Ammon's horn (tissue), 1 donor: ENCODE measurements around the gene SLC25A28.
A peak's percentile ranks its signal among the peaks of the same experiment; 100 is the strongest.

Experiments used
- DNase-seq: peaks from one replicate; pipeline ENCODE4 v3.0.0-alpha.2; 2016; ENCODE audit warnings: low spot score

SLC25A28 gene, protein sequence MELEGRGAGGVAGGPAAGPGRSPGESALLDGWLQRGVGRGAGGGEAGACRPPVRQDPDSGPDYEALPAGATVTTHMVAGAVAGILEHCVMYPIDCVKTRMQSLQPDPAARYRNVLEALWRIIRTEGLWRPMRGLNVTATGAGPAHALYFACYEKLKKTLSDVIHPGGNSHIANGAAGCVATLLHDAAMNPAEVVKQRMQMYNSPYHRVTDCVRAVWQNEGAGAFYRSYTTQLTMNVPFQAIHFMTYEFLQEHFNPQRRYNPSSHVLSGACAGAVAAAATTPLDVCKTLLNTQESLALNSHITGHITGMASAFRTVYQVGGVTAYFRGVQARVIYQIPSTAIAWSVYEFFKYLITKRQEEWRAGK

DNA sequence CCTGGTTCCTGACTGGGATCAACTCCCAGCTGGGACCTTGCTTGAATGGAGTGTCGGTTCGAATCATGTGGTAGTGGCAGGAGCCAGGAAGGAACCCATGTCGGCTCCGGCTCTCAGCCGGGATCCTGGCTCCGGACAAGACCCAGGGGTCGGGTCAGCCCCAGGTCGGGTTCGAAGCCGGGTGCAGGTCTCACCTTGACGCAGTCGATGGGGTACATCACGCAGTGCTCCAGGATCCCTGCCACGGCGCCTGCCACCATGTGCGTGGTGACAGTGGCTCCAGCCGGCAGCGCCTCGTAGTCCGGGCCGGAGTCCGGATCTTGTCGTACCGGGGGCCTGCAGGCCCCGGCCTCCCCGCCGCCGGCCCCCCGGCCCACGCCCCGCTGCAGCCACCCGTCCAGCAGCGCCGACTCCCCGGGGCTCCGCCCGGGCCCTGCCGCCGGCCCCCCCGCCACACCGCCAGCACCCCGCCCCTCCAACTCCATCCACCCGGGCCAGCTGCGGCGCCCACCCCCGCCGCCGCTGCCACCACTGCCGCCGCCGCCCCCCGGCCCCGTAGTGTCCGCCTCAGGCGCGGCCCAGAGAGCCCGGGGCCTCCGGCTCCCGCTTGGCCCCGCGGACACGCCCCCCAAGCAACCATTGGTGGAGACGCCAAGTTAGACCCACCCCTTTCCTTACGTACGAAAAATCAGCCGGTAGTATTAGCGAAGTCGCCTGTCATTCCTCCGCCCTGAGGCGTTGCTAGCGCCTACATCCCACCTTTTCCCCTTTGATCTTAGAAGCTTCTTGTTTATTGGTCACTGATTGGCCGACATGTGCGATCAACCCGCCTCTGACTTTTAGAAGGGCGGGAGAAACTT is at the start of gene SLC25A28:
TSS of gene SLC25A28 (minus strand) at position 589 of the 860 bp plus-strand sequence. CDS start at position 485, 104 bp downstream.
- peak; percentile 100 for DNase-seq

DNA sequence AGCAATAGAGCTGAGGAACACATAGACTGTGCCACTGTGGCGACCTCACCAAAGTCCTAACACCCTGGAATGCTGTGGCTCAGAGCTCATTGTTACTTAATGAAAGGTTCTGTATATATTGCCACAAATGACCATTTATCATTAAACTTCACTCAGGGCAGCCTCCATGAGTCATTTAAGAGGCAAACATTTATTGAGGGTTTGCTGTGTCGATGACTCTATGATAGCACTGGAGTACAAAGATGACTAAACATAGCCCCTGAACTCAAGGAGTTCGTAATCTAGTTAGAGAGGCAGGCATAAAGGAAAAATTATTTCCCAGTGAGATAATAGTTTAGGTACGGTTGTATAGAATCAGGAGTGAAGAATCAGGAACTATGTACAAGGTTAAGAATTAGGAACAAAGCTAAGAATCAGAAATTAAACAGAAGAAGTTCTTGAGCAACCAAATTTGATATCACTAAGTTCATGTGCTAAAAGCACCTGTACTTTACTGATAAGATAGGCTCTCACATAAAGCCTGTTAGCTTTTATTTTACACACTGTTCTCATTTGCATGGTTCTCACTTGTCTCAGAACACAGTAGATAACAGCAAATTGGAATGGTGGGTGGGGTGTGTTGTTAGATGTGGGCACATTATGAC is 47.0 kb upstream of the SLC25A28 start:
- DNase-seq: peak; percentile 7

DNA sequence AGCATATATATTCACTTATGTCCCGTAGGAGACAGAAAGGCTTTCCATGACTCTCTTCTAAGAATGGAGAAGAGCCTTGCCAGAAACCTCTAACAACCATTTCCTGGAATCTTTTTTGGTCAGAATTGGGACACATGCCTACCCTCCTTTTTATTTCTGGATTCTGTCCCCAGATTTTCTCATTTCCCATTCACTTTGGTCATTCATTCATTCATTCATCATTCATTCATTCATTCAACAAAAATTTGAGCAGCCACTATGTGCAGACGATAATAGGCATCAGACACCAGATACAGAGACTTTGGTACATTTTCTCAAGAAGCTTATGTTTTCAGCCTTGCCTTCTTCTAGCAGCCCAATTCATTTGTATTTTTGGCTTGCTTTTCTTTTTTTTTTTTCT is 45.1 kb upstream of the SLC25A28 start:
- DNase-seq: no peak

DNA sequence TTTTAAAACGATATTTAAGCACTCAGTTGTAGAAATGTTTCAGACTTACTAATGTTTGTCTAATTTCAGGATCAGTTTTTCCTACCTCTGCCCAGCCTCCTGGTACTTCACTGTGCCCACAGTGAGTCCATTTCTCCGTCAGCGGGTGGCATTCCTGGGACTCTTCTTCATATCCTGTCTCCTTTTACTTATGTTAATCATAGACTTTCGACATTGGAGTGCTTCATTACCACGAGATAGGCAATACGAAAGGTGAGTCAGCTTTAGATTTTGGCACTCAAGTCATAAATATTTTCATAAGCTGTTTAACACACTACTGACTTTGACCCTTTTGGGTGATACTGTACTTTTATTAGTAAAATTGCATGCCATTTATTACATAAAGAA is 41.1 kb upstream of the SLC25A28 start:
- DNase-seq: no peak

DNA sequence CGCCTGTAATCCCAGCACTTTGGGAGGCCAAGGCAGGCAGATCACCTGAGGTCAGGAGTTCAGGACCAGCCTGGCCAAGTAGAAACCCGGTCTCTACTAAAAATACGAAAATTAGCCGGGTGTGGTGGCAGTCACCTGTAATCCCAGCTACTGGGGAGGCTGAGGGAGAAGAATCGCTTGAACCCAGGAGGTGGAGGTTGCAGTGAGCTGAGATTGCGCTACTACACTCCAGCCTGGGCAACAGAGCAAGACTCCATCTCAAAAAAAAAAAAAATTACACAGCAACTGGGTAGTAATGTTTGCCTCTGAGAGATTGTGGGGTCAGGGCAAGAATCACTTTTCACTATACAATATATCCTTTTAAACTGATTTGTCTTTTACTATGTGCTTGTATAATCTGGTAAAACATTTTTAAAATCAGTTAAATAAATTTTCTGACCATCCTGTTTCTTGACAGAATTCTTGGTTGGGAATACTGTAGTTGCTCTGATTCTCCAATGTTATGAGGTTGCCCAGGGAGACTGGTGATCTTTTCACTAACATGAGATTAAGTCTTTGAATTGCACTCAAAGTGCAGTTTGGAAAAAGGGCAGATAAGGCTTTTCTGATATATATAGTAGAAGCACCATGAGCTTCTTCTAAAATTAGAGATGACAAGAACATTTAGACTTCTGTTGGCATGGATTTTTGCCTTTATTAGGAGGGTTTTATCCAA is 40.6 kb upstream of the SLC25A28 start:
- no peak for DNase-seq

DNA sequence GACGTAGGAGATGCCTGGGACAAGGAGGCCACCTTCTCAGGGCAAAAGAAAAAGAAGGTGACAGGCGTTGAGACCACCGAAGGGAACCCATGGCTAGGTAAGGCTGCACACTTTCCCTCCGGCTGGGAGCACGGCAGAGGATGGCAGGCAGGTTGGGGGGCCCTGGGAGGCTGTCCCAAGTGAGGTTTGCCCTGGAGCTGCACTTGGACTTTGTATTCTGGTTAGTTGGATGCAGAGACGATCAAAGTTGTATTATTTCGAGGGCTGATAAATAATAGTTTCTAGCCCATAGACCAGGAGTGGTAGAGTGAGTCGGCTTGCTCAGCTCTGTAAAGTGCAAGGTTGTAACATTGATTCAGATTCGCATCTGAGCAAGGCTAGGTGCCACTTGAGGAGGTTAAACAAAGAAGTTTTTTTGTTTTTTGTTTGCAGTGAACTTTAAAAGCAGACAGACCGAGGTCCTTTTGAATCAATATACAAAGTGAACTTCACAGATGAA is 39.7 kb upstream of the SLC25A28 start:
- peak; percentile 2 for DNase-seq

DNA sequence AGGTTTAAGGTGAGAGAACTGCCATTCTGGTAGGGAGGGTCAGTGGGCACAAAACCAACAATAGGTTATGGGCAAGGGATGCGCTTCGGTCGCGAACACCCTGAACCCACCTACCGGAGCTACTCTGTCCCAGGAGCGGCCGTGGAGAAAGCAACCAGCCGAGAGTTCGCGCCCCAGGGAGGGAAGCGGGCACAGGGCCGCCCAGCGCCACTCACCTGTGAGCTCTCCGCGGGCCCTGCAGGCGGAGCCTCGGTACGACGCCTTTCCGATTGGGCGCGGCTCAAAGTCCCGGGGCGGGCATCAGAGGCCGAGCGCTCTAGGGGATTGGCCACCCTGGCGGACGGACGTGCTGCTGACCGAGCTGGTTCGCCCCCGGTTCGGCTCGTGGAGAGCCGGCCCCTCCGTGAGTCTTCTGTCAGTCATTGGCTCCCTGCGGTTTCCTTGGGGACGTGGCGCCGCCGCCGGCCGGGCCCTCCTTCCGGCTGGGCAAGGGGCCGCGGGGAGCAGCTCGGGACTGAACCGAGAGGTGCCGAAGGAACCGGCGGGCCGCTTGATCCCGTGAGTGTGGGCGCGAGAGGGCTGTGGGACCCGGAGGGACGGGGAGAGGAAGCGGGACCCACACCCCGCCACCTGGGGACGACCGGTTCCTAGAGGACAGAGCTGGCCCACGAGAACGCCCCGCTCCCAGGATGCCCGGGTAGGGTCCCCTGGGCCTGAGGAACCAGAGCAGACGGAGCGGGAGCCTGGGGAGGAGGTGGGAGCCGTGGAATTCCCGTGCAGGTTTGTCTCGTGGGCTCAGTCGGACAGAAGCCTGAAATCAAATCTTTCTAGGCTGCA is 39.0 kb upstream of the SLC25A28 start, which contains the start of gene ENTPD7:
TSS of gene ENTPD7 (plus strand) at position 479 of the 837 bp plus-strand sequence. CDS start 448 bp downstream, outside the sequence.
- peak; percentile 97 for DNase-seq

DNA sequence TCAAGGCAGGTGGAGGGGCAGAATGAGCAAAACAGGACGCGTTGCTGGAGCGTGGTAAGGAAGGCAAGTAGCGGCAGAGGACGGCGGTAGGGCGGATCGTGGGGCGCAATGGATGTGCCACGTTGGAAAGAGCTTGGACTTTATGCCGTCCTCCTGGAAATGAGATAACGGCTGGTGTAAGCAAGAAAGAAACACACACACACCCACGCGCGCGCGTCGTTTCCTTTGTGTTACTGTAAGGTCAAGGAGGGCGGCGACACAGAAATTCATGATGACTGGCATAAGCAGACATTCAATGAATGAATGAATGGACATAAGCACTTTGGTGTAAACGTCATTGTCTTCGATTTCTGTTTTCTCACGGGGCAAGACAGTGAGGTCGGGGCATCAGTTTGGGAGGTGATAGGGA is 38.4 kb upstream of the SLC25A28 start:
- DNase-seq: peak; percentile 14

DNA sequence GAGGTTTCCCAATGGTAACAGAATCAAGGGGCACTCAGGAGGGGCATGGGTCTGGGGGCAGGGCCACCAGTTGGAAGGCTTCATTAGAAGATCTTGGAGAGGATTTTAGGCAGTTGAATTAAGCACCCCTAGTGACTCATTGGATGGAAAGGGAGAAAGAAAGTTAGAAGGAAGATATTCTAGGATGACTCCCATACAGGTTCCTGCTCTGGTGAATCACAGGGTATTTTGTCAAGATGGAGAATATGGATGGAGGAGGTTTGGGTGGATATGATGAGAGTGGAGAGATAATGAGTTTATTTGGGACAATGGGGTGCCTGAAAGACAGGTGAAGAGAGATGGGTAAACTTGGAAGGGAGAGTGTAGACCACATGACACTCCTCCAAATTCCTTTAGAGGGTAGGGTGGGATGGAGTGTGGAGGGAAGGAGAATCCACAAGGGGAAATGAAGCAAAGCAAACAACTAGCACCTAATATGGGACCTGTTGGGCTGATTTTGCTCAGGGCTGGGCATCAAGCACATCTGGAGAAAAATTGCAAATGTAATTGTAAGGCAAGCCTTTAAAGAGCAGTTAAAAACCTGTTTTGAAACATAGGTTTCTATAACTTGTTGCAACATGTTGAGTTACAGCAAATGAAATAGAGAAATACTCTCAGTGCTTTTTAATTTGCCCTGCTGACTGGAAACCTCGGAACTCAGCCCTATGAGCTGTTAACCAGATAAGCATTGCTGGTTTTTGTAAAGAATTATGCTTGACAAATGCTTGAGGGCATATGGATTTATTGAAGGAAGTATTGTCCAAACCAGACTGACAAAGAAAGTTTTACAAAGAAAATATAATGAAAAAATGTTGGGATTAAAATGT is 36.2 kb upstream of the SLC25A28 start:
- no peak for DNase-seq

DNA sequence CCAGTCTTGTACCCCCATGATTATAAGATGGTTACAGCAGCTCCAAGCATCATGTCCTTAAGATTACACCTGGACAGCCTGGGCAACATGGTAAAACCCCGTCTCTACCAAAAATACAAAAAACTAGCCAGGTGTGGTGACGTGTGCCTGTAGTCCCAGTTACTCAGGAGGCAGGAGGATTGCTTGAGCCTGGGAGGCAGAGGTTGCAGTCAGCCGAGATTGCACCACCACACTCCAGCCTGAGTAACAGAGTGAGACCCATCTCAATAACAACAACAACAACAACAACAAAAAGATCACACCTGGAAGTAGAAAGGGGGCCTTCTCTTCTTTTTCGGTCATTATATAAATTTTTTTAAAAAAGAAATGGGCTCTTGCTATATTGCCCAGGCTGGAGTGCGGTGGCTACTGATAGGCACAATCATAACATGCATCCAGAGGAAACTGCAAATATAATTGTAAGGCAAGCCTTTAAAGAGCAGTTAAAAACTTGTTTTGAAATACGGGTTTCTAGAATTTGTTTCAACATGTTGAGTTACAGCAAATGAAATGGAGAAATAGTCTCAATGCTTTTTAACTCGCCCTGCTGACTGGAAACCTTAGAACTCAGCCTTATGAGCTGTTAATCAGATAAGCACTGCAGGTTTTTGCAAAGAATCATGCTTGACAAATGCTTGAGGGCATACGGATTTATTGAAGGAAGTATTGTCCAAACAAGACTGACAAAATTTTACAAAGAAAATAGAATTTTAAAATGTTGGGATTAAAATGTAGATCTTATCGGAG is 34.3 kb upstream of the SLC25A28 start:
- DNase-seq: no peak

DNA sequence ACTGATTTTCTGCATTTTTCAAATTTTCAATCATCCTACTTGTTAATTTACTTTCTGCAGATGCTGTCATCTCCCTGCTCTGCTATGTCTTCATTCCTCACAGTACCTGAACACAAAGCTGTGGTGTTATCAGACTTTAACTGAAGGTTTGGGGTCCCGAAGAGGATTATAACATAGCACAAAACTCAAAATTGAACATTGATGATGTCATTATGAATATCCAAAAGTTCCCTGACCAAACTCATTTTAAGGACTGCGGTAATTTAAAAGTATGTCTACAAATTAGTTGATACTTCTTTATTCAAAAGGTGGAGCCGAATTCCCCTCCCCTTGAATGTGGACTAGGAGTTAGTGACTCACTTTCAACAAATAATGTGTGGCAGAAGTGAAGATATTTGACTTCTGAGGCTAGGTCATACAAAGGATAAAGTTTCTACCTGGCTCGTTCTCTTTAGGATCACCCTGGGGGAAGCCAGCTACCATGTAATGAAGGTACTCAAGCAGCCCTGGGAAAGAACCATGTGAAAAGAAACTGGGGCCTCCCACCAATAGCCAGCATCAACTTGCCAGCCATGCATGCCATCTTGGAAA is 32.7 kb upstream of the SLC25A28 start:
- no peak for DNase-seq

DNA sequence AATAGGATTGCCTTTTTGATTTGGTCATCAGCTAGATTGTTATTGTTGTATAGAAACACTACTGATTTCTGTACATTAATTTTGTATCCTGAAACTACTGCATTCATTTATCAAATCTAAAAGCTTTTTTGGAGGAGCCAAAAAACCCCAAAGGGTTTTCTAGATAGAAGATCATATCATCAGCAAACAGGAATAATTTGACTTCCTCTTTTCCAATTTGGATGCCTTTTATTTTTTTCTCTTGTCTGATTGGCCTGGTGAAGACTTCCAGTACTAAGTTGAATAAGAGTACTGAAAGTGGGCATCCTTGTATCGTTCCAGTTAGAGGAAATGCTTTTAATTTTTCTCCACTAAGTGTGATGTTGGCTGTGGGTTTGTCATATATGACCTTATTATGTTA is 28.5 kb upstream of the SLC25A28 start:
- DNase-seq: no peak

DNA sequence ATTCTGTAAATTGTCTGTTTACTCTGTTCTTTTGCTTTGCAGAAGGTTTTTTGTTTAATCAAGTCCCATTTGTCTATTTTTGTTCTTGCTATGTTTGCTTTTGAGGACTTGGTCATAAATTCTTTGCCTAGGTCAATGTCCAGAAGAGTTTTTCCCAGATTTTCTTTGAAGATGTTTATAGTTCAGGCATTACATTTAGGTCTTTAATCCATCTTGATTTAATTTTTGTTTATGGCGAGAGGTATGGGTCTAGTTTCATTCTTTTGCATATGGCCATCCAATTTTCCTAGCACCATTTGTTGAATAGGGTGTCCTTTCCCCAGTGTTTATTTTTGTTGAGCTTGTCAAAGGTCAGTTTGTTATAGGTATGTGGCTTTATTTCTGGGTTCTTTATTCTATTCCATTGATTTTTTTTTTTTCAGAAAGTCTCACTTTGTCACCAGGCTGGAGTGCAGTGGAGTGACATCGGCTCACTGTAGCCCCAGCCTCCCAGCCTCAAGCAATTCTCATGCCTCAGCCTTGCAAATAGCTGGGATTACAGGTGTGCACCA is 27.4 kb upstream of the SLC25A28 start:
- DNase-seq: no peak

DNA sequence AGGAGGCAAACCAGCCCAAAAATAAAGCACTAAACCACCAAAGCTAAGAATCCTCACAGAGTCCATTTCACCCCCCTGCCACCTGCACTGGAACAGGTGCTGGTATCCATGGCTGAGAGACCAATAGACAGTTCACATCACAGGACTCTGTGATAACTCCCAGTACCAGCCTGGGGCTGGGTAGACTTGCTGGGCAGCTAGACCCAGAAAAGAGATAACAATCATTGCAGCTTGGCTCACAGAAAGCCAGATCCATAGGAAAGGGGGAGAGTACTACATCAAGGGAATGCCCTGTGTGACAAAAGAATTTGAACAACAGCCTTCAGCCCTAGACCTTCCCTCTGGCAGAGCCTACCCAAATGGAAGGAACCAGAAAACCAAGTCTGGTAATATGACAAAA is 13.6 kb upstream of the SLC25A28 start:
- DNase-seq: no peak

DNA sequence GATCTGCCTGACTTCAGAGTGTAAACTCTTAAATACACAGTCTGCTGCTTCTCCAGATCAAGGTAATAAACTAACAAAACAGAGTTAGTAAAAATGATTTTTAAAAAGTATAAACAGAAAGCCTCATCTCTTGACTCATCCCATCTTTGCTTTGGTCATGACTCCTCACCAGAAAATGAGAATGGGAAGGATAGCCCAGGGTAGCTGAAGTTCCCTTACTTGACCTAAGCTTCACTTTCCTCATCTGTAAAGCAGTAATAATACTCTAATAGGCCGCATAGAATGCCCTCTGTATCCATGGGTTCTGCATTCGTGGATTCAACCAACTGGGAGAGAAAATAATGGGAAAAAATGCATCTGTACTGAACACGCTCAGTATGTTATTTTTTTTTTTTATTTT is 11.3 kb upstream of the SLC25A28 start:
- DNase-seq: no peak

DNA sequence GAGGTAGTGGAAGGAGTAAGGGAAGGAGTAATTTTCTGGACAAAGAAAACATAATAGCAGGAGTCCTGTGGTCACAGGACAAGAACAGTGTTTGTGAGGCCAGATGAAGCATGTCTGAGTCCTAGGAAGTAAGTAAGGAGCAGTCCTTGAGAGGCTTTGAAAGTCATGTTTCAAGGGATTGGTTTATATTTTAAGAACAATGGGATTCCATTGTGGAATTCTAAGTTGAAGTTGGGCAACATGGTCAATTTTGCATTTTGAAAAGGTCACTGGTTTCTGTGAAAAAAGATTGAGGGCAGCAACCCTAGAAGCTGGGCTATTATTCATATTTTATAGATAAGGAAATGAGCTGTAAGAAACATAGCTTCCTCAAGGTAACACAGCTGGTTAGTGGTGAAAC is 10.8 kb upstream of the SLC25A28 start:
- no peak for DNase-seq

DNA sequence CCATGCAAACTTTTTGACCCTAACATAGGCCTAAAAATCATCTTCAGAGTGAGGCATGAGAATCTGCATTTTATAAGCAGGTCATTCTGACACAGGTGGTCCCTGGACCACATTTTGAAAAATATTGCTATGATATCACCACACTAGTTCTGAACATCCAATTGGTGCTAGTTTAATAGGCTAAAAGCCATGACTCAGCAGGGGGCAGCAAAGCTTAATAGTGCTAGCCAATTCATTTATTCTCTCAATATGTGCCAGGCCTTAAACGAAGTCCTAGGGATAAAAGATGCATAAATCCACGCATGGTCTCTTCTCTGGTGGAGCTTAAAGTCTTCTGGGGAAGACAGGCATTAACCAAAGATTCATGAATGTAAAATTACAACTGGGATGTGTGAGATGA is 10.2 kb upstream of the SLC25A28 start:
- no peak for DNase-seq

DNA sequence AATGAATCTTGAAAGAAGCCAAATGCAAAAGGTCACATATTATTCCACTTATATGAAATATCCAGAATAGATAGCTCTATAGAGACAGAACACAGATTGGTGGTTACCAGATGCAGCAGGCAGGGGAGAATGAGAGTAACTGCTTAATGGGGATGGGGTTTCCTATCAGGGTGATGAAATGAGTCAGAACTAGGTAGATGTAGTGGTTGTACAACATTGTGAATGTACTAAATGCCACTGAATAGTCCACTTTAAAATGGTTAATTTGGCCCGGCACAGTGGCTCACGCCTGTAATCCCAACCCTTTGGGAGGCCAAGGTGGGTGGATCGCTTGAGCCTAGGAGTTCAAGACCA is 9.4 kb upstream of the SLC25A28 start:
- no peak for DNase-seq
